ENCODE measurements around the gene TFF3.

Gene TFF3

GRCh38 chr21:42361286-42361685, 46.1 kb upstream of the TFF3 start:
- TF ChIP-seq TAF1 (IDR thresholded peaks at IDR 0.05; ENCODE audit: borderline replicate concordance, insufficient read depth, low read length) (no peak), FOXP2 (optimal IDR thresholded peaks at IDR 0.05; ENCODE audit: borderline replicate concordance, extremely low read depth, extremely low read length, insufficient read depth) (no peak), SIN3A (IDR thresholded peaks at IDR 0.05; ENCODE audit: borderline replicate concordance, insufficient read depth, low read length) (no peak)
- TF ChIP-seq, protein P1, sequence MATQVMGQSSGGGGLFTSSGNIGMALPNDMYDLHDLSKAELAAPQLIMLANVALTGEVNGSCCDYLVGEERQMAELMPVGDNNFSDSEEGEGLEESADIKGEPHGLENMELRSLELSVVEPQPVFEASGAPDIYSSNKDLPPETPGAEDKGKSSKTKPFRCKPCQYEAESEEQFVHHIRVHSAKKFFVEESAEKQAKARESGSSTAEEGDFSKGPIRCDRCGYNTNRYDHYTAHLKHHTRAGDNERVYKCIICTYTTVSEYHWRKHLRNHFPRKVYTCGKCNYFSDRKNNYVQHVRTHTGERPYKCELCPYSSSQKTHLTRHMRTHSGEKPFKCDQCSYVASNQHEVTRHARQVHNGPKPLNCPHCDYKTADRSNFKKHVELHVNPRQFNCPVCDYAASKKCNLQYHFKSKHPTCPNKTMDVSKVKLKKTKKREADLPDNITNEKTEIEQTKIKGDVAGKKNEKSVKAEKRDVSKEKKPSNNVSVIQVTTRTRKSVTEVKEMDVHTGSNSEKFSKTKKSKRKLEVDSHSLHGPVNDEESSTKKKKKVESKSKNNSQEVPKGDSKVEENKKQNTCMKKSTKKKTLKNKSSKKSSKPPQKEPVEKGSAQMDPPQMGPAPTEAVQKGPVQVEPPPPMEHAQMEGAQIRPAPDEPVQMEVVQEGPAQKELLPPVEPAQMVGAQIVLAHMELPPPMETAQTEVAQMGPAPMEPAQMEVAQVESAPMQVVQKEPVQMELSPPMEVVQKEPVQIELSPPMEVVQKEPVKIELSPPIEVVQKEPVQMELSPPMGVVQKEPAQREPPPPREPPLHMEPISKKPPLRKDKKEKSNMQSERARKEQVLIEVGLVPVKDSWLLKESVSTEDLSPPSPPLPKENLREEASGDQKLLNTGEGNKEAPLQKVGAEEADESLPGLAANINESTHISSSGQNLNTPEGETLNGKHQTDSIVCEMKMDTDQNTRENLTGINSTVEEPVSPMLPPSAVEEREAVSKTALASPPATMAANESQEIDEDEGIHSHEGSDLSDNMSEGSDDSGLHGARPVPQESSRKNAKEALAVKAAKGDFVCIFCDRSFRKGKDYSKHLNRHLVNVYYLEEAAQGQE (IDR thresholded peaks at IDR 0.05; ENCODE audit: insufficient read depth in 1 of 2, low read depth in 2 of 2, low read length in 2 of 2): no peak

GRCh38 chr21:42360317-42360716, 45.1 kb upstream of the TFF3 start:
- no peak for TF ChIP-seq TAF1 (IDR thresholded peaks at IDR 0.05; ENCODE audit: borderline replicate concordance, insufficient read depth, low read length)
- no peak for TF ChIP-seq SIN3A (IDR thresholded peaks at IDR 0.05; ENCODE audit: borderline replicate concordance, insufficient read depth, low read length)
- TF ChIP-seq POLR2AphosphoS5 (IDR thresholded peaks at IDR 0.05; ENCODE audit: low read depth, low read length): no peak
- TF ChIP-seq, protein P1 (IDR thresholded peaks at IDR 0.05; ENCODE audit: insufficient read depth in 1 of 2, low read depth in 2 of 2, low read length in 2 of 2): no peak
- TF ChIP-seq FOXP2 (optimal IDR thresholded peaks at IDR 0.05; ENCODE audit: borderline replicate concordance, extremely low read depth, extremely low read length, insufficient read depth): no peak

DNA sequence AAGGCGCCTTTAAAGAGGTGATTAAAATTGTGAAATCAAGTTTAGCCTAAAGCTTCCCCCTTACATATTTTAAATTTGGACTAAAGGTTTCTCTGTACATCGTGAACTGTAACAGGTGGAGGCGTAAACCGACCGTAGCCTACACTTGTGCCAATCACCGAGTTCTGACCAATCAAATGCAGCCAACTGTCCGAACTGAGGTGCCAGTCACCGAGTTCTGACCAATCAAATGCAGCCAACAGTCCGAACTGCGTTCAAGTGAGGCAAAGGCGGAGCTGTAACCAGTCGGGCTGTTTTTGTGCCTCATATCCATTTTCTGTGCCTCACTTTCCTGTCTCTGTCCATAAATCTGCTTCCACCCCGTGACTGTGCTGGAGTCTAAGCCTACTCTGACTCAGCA, 43.7 kb upstream of the TFF3 start:
- TF ChIP-seq, protein P1 (IDR thresholded peaks at IDR 0.05; ENCODE audit: insufficient read depth in 1 of 2, low read depth in 2 of 2, low read length in 2 of 2): no peak
- TF ChIP-seq TAF1 (IDR thresholded peaks at IDR 0.05; ENCODE audit: borderline replicate concordance, insufficient read depth, low read length): no peak

GRCh38 chr21:42358261-42358660, 43.1 kb upstream of the TFF3 start:
- TF ChIP-seq, protein P1 (IDR thresholded peaks at IDR 0.05; ENCODE audit: insufficient read depth in 1 of 2, low read depth in 2 of 2, low read length in 2 of 2): no peak
- no peak for TF ChIP-seq SIN3A (IDR thresholded peaks at IDR 0.05; ENCODE audit: borderline replicate concordance, insufficient read depth, low read length)
- TF ChIP-seq TAF1 (IDR thresholded peaks at IDR 0.05; ENCODE audit: borderline replicate concordance, insufficient read depth, low read length): no peak
- TF ChIP-seq FOXP2 (optimal IDR thresholded peaks at IDR 0.05; ENCODE audit: borderline replicate concordance, extremely low read depth, extremely low read length, insufficient read depth): no peak
- no peak for TF ChIP-seq POLR2AphosphoS5 (IDR thresholded peaks at IDR 0.05; ENCODE audit: low read depth, low read length)

DNA sequence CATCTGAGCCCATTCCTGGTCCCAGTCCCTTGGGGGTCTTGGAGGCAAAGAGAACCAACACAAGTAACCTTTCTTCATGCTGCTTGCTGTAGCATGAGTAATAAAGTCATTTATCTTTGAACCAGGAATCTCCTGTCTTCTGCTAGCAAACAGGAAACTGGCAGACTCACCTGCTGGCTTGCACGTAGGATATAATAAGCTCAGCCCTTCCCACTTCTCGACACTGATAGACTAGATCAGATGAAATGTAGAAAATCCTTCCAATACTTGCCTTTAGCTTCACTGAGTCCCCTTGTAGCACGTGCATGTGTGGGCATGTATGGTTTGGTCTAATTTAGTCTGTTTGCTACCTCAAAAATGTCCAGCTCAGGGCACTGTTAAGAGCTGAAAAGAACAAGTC, 42.1 kb upstream of the TFF3 start:
- TF ChIP-seq FOXP2 (optimal IDR thresholded peaks at IDR 0.05; ENCODE audit: borderline replicate concordance, extremely low read depth, extremely low read length, insufficient read depth) (no peak), SIN3A (IDR thresholded peaks at IDR 0.05; ENCODE audit: borderline replicate concordance, insufficient read depth, low read length) (no peak), POLR2AphosphoS5 (IDR thresholded peaks at IDR 0.05; ENCODE audit: low read depth, low read length) (no peak)

Data from PFSK-1 (cell line).